Trophoblast cell (in vitro differentiated cells and primary cell): ENCODE results near the gene RPS24.

Experiments used
- DNase-seq, 2 donors: peaks; one replicate each; pipeline ENCODE4 v3.0.0-alpha.2; 2016
- H2AFZ ChIP-seq: 2 replicates; pipeline ENCODE4 v1.6.1; 2013; ENCODE audit warnings: low read length, moderate library complexity, mild to moderate bottlenecking; ENCODE audit not compliant: insufficient read depth, poor library complexity
- H2AK5ac ChIP-seq: 2 replicates; pipeline ENCODE4 v1.6.1; 2013; ENCODE audit warnings: mild to moderate bottlenecking, low read length
- H2BK120ac ChIP-seq: 2 replicates; pipeline ENCODE4 v1.6.1; 2013; ENCODE audit warnings: low read length, mild to moderate bottlenecking, moderate library complexity; ENCODE audit not compliant: insufficient read depth, poor library complexity
- H2BK12ac ChIP-seq: 2 replicates; pipeline ENCODE4 v1.6.1; 2013; ENCODE audit warnings: mild to moderate bottlenecking, low read length, moderate library complexity
- H2BK5ac ChIP-seq: 2 replicates; pipeline ENCODE4 v1.6.1; 2013; ENCODE audit warnings: low read length, low read depth, moderate library complexity, mild to moderate bottlenecking; ENCODE audit not compliant: poor library complexity
- H3K14ac ChIP-seq: 2 replicates; pipeline ENCODE4 v1.6.1; 2013; ENCODE audit warnings: mild to moderate bottlenecking, low read length
- H3K18ac ChIP-seq: 2 replicates; pipeline ENCODE4 v1.6.1; 2013; ENCODE audit warnings: mild to moderate bottlenecking, low read length
- H3K23ac ChIP-seq: 2 replicates; pipeline ENCODE4 v1.6.1; 2013; ENCODE audit warnings: low read length
- H3K27ac ChIP-seq: 2 replicates; pipeline ENCODE4 v1.5.1; 2013; ENCODE audit warnings: low read depth, mild to moderate bottlenecking, inconsistent platforms, low read length, moderate library complexity
- H3K27me3 ChIP-seq: 2 replicates; pipeline ENCODE4 v1.6.1; 2013; ENCODE audit warnings: inconsistent platforms, mild to moderate bottlenecking, low read length, moderate library complexity; ENCODE audit not compliant: insufficient read depth
- H3K36me3 ChIP-seq, 2 experiments: 1 replicate in 1 of 2; 2 replicates in 1 of 2; pipeline ENCODE4 v1.6.1; 2013; ENCODE audit warnings: low read length in 2 of 2, mild to moderate bottlenecking in 2 of 2, moderate library complexity in 1 of 2; ENCODE audit not compliant: insufficient read depth in 2 of 2, control insufficient read depth in 1 of 2
- H3K4ac ChIP-seq: 2 replicates; pipeline ENCODE4 v1.6.1; 2013; ENCODE audit warnings: low read depth, mild to moderate bottlenecking, low read length, moderate library complexity
- H3K4me1 ChIP-seq, 2 experiments: 1 replicate in 1 of 2; 2 replicates in 1 of 2; pipeline ENCODE4 v1.6.1; 2013; ENCODE audit warnings: low read length in 2 of 2, mild to moderate bottlenecking in 2 of 2, moderate library complexity in 1 of 2; ENCODE audit not compliant: insufficient read depth in 2 of 2, control insufficient read depth in 1 of 2
- H3K4me2 ChIP-seq: 2 replicates; pipeline ENCODE4 v1.6.1; 2013; ENCODE audit warnings: inconsistent platforms, mild to moderate bottlenecking, low read length, moderate library complexity
- H3K4me3 ChIP-seq: 2 replicates; pipeline ENCODE4 v1.5.1; 2013; ENCODE audit warnings: mild to moderate bottlenecking, low read depth, low read length, inconsistent platforms
- H3K79me1 ChIP-seq: one replicate; pipeline ENCODE4 v1.6.1; 2013; ENCODE audit warnings: low read length
- H3K79me2 ChIP-seq: 2 replicates; pipeline ENCODE4 v1.6.1; 2013; ENCODE audit warnings: low read length, mild to moderate bottlenecking; ENCODE audit not compliant: control insufficient read depth, insufficient read depth, poor library complexity
- H3K9ac ChIP-seq: 2 replicates; pipeline ENCODE4 v1.6.1; 2013; ENCODE audit warnings: mild to moderate bottlenecking, low read length
- H3K9me3 ChIP-seq: 2 replicates; pipeline ENCODE4 v1.6.1; 2013; ENCODE audit warnings: low read depth, mild to moderate bottlenecking, control low read depth, inconsistent platforms, low read length; ENCODE audit not compliant: insufficient read depth
- H4K12ac ChIP-seq: 2 replicates; pipeline ENCODE4 v1.6.1; 2013; ENCODE audit warnings: low read depth, mild to moderate bottlenecking, low read length, moderate library complexity
- H4K8ac ChIP-seq: 2 replicates; pipeline ENCODE4 v1.6.1; 2013; ENCODE audit warnings: low read depth, mild to moderate bottlenecking, low read length, moderate library complexity
- H4K91ac ChIP-seq: one replicate; pipeline ENCODE4 v1.6.1; 2013; ENCODE audit warnings: low read depth, mild to moderate bottlenecking, low read length, moderate library complexity
- WGBS: extraction: QIAGEN DNeasy Blood & Tissue Kit; methylation state at CpG from one replicate; pipeline ENCODE4 v1.1.7; 2013; ENCODE audit warnings: missing lambda C conversion rate; ENCODE audit not compliant: insufficient read length, insufficient coverage; ENCODE audit errors: extremely low coverage; 5-methylcytosine and 5-hydroxymethylcytosine counted together

Gene RPS24

GRCh38 chr10:78025685-78026364 is 7.8 kb upstream of the RPS24 start:
- Histone ChIP-seq H2AK5ac (no peak overlapping the region), H3K18ac (no peak overlapping the region), H3K27ac (no peak overlapping the region), H4K12ac (no peak overlapping the region), H3K36me3 (peaks cover 29 to 44% of the 10 kb centered on the region in 2 experiments), H4K91ac (no peak overlapping the region), H3K79me1 (peaks cover 4% of the 10 kb centered on the region), H3K79me2 (peaks cover 8% of the 10 kb centered on the region), H4K8ac (no peak overlapping the region), H3K9ac (no peak overlapping the region), H3K9me3 (peaks cover 1% of the 10 kb centered on the region), H3K4me2 (no peak overlapping the region), H3K27me3 (no peaks in the 10 kb centered on the region), H3K23ac (no peak overlapping the region), H3K4me1 (peaks cover 2 to 4% of the 10 kb centered on the region in 2 experiments), H3K4ac (no peak overlapping the region), H2AFZ (no peak overlapping the region), H3K14ac (no peak overlapping the region), H3K4me3 (no peak overlapping the region), H2BK12ac (no peak overlapping the region), H2BK5ac (no peak overlapping the region), H2BK120ac (no peak overlapping the region)
- no peak for DNase-seq
- no CpG with 5 or more reads among the region's 8 CpGs for WGBS

GRCh38 chr10:78028438-78029268 is 5.0 kb upstream of the RPS24 start:
- peak overlapping the region; percentile 75 for H4K91ac ChIP-seq
- peaks cover 2 to 4% of the 10 kb centered on the region in 2 experiments for H3K4me1 ChIP-seq
- H3K27me3 ChIP-seq, result no peaks in the 10 kb centered on the region
- H3K4ac ChIP-seq, result peak overlapping the region; percentile 63
- peaks cover 8% of the 10 kb centered on the region for H3K79me2 ChIP-seq
- H2AK5ac ChIP-seq, result peak overlapping the region; percentile 38
- H3K36me3 ChIP-seq, result peaks cover 11 to 22% of the 10 kb centered on the region in 2 experiments
- peak overlapping the region; percentile 91 for H4K8ac ChIP-seq
- peak overlapping the region; percentile 60 for H4K12ac ChIP-seq
- peak overlapping the region; percentile 76 for H3K9ac ChIP-seq
- peak overlapping the region; percentile 87 for H3K14ac ChIP-seq
- H3K23ac ChIP-seq, result peak overlapping the region; percentile 23
- H3K9me3 ChIP-seq, result peaks cover 1% of the 10 kb centered on the region
- H2AFZ ChIP-seq, result peak overlapping the region; percentile 90
- peak overlapping the region; percentile 83 for H3K4me3 ChIP-seq
- peak overlapping the region; percentile 37 for H2BK120ac ChIP-seq
- peak overlapping the region; percentile 25 for H2BK5ac ChIP-seq
- peaks cover 4% of the 10 kb centered on the region for H3K79me1 ChIP-seq
- DNase-seq, result peak in 1 of 2 donors; percentile 34
- peak overlapping the region; percentile 90 for H3K4me2 ChIP-seq
- H3K27ac ChIP-seq, result no peak overlapping the region
- WGBS, result no CpG with 5 or more reads among the region's 36 CpGs
- peak overlapping the region; percentile 44 for H3K18ac ChIP-seq
- H2BK12ac ChIP-seq, result no peak overlapping the region

GRCh38 chr10:78029269-78030226 is 4.1 kb upstream of the RPS24 start, which contains the start of gene POLR3A:
POLR3A (minus strand) TSS chr10:78029515; CDS start chr10:78029407, 108 bp downstream.
- WGBS, result no CpG with 5 or more reads among the region's 35 CpGs
- Histone ChIP-seq H2BK120ac (peak within 1 kb of the TSS; percentile 37), H3K4me3 (peak within 1 kb of the TSS; percentile 83), H4K12ac (peak within 1 kb of the TSS; percentile 60), H3K79me1 (peaks cover 7% of the 10 kb centered on the region), H3K9ac (peak within 1 kb of the TSS; percentile 76), H2AFZ (peak within 1 kb of the TSS; percentile 90), H4K91ac (peak within 1 kb of the TSS; percentile 75), H3K4ac (peak within 1 kb of the TSS; percentile 63), H3K79me2 (peaks cover 12% of the 10 kb centered on the region), H3K9me3 (peaks cover 1% of the 10 kb centered on the region), H2AK5ac (peak within 1 kb of the TSS; percentile 38), H4K8ac (peak within 1 kb of the TSS; percentile 91), H3K14ac (peak within 1 kb of the TSS; percentile 87), H3K27me3 (no peaks in the 10 kb centered on the region), H3K23ac (peak within 1 kb of the TSS; percentile 23), H3K36me3 (peaks cover 5 to 15% of the 10 kb centered on the region in 2 experiments), H3K4me2 (peak within 1 kb of the TSS; percentile 90), H2BK5ac (peak within 1 kb of the TSS; percentile 25), H3K4me1 (peaks cover 2 to 4% of the 10 kb centered on the region in 2 experiments), H2BK12ac (no peak within 1 kb of the TSS), H3K27ac (peak within 1 kb of the TSS; percentile 57), H3K18ac (peak within 1 kb of the TSS; percentile 44)
- peak; percentile 96 to 98 for DNase-seq

- Histone ChIP-seq H2BK12ac (no peak overlapping the region), H3K4ac (no peak overlapping the region), H2BK5ac (no peak overlapping the region), H2AFZ (no peak overlapping the region), H3K23ac (no peak overlapping the region), H4K12ac (no peak overlapping the region), H3K9me3 (peaks cover 1% of the 10 kb centered on the region), H3K4me3 (no peak overlapping the region), H2AK5ac (no peak overlapping the region), H3K79me1 (peaks cover 7% of the 10 kb centered on the region), H3K4me2 (peak overlapping the region; percentile 56), H3K9ac (no peak overlapping the region), H3K14ac (no peak overlapping the region), H3K18ac (no peak overlapping the region), H4K8ac (no peak overlapping the region), H3K27ac (no peak overlapping the region), H4K91ac (no peak overlapping the region), H3K4me1 (peaks cover 2 to 8% of the 10 kb centered on the region in 2 experiments), H3K36me3 (peaks cover 8 to 27% of the 10 kb centered on the region in 2 experiments), H2BK120ac (no peak overlapping the region), H3K79me2 (peaks cover 17% of the 10 kb centered on the region), H3K27me3 (no peaks in the 10 kb centered on the region)
- no CpG with 5 or more reads among the region's 4 CpGs for WGBS
- DNase-seq, result no peak
These were observed 351 bp upstream of the RPS24 start for GRCh38 chr10:78033387-78033636.
